HG03378 (cell line): ENCODE results near the gene ULBP2.
A peak's percentile ranks its signal among the peaks of the same experiment; 100 is the strongest.
"Not testable (repeated sequence)": the region's sequence is repeated elsewhere in the genome, so short reads cannot be mapped to it uniquely, and the experiment has no call there.

Experiments used
- ATAC-seq: cut with Tn5 transposase; IDR thresholded peaks from one replicate; pipeline ENCODE4 v1.9.1; 2021; ENCODE audit warnings: mild to moderate bottlenecking, moderate library complexity; ENCODE audit not compliant: unreplicated experiment

The ULBP2 gene

DNA sequence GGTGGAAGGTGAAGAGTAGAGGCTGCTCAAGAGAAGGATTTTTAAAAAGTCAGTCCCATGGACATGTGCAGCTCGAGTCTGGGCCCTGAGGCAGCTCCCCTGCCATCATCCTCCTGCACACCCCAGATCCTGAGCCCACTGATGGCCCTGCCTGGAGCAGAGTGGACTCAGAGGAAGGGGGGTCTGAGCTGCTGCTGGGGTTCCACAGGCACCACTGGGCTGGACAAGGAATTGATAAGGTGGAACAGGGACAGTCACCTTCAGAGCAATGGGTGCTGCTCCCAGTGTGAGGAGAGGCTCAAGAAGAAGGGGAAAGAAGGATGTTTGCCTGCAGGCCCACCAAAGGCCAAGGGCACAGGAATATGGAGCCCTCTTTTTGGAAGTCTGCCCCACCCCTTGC is 6.2 kb downstream of the ULBP2 start:
- ATAC-seq = no peak

DNA sequence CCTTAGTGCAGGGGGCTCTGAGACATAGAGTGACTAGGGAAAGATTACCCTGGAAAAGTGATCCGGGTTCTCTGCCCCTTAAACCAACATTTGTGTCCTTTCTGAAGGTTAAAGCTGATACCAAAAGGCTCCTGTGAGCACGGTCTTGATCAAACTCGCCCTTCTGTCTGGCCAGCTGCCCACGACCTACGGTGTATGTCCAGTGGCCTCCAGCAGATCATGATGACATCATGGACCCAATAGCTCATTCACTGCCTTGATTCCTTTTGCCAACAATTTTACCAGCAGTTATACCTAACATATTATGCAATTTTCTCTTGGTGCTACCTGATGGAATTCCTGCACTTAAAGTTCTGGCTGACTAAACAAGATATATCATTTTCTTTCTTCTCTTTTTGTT is 6.8 kb downstream of the ULBP2 start:
- ATAC-seq = no peak

DNA sequence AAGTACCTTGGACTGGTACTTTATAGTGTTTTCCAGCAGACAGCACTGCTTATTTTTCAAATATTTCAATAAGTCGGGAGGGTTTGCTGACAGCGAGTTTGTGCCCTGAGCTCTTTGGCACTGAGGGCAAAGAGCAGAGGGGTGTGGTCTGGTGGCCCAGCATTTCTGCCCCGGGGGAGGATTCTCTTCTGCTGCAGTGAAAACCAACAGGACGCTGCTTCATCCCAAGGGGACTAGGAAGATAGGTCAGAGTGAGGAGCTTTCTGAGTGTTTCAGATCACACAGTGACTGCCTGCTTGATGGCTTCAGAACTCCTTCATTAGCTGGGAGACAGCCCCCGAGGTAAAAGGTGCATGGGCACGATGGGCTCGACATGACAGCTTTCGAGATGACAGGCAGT is 8.6 kb downstream of the ULBP2 start:
- ATAC-seq = no peak

DNA sequence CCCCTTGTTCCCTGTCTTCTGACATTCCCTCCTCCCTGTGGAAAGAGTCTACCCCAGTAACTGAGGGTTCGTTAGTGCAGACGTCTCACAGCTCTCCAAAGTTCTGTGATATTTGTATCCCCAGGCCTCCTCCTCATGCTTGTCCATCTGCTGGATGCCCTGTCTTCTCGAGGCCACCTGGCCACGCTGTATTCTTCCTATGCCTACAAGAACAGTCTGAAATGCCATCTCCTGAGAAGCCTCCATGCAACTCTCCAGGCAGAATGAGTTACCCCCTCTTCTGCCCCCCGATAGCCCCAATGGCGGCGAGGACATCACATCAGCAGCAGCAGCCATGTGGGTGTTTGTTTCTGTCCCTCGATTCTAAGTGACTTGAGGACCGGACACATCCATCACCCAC is 9.3 kb downstream of the ULBP2 start:
- no peak for ATAC-seq

DNA sequence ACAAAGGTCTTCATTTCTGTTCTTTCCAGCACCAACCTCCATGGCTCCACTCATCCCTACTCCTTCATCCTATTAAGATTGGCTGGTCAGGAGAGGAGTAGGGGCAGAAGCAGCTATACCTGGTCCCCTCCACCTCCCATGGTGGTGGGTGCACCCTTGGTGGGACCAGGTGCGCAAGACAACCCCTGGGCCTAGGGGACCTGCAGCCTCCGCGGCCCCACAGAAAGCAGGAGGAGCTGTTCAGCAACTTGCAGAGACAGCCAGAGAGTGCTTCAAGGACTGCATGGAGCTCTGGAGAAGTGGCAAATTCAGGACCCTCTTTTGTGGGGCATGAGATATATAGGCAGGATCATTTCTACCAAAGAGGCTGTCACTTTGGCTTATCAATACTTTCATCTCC is 9.8 kb downstream of the ULBP2 start:
- no peak for ATAC-seq

DNA sequence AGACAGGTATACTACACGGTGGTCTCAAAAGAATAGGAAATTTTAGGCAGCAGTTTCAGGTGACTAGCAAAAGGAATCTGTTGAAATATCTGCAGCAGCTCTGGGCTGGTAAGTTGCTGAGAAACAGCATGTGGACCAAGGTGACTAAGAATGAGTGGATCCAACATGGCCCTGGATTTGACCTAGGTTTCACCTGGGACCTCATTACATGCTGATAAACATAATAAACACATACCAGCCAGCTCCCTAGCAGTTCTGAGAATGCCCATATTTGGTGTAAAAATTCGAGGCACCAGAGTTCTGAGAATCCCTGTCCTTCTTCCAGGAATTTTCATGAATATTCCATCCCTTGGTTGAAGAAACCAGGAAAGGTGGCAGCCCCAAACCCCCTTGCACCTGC is 11.6 kb downstream of the ULBP2 start:
- not testable (repeated sequence) for ATAC-seq

DNA sequence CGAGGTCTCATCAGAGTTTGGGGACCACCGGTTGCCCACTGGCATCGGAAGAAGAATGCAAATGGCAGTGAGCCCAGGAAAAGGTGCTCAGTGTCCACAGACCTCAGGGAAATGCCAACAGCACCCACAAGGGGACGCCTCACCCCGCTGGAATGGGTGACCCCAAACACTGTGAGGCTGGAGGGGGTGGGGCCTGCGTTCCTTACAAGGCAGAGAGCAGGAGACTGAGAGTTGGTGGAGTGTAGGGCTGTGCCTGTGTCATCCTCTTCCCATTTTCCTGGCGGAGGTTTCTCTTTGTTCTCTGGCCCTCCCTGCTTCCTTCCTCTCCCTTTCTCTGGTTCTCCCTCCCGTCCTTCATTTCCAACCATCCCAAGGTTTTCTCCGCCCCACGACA is 12.1 kb downstream of the ULBP2 start:
- not testable (repeated sequence) for ATAC-seq

DNA sequence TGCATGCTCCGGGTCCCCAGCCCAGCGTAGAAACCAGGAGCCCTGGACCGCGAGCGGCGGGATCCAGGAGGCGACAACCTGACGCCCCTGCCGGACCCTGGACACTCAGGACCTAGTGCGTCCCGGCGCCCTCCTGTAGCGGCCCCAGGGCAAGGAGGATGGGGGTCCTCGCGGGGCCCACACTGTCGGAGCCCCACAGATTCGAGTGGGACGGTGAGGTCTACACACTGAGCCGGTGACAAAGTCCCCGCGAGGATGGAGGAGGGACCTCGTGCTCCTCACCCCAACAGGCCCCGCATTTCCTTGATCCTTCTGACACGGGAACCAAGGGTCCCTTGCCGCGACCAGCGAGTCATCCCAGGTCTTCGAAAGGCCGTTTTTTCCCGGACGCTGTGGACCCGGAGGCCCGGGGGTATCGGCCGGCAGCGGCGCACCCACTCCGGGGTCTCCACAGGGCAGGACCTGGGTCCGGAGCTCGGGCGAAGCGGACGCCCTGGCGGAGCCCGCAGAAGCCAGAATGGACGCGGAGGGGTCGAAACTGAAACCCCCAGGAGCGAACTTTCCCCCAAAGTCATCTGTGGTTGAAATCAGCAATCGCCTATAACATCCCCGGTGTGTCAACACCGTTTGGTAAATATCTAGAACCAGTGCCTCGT is 12.6 kb downstream of the ULBP2 start:
- ATAC-seq = not testable (repeated sequence)

DNA sequence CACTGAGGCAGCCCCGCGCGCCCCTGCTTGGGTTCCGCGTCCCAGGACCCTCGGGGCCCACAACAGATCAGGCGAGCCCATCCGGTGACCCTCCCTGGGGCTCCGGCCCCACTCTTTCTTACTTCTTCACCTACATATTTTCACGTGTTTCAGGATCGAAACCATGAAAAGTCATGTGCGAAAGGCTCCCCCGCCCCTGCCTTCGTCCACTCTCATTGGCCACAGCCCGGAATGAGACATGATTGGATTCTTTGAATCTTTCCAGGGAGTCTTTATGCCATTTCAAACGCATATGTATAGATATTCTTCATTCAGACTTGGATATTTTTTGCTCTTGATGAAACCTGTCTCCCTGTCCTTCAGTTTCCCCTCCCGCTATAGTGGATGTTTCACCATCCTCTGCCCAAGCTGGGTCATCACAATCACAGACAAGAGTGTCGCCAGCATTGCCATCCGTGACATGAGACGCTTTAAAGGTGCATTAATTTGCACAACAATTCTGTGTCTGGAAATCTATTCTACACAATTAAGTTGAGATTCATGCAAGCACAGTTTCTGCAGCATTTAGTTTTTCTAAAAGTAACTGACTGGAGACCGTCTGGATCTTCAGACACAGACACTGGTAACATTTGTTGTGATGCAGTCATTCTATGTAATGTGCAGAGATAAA is 13.3 kb downstream of the ULBP2 start:
- not testable (repeated sequence) for ATAC-seq

DNA sequence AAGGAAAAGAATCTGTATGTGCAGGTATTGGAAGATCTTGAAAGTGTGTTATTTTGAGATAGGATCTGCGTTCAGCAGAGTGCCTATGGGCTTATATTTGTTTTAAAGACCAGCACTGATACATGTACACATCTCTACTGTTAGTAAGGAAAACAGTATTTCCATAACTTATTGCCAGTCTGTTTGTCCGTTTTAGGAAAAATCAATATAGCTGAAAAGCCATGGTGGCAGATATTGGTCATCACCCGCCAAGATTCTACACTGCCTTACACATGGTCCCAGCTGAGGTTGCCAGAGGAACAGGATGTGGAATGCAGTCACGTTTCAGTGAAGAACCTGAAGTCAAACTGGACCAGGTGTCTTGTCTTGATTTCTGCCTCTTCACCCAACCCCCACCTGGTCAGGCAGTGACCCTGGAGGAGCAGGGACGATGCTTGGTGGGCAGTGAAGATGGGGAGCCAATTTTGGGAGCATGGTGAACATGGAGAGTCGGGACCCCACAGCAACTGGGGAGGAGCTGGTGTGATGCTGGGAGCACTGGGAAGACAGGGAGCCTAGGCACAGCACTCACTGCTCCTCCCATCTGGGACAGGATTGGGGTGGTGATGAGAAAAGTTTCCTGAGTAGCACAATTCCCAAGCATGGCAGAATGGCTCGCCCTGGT is 14.0 kb downstream of the ULBP2 start:
- not testable (repeated sequence) for ATAC-seq

DNA sequence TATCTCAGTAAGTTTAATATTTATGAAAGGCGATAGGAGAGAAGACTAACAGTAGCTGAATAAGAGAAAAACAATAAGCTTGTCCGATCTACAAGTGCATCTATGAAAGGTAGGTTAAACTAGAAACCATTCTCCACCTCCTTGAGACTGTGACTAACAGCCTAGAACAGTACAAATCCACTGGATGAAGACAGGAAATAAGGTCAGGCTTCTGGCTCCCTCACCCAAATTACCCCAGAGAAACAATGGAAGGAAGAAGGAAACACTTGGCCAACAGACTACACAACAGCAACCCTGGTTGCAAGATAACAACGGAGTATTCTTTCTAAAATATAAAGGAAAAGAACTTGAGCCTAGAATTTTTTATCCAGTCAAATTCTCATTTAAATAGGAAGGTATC is 16.3 kb downstream of the ULBP2 start:
- ATAC-seq = not testable (repeated sequence)

DNA sequence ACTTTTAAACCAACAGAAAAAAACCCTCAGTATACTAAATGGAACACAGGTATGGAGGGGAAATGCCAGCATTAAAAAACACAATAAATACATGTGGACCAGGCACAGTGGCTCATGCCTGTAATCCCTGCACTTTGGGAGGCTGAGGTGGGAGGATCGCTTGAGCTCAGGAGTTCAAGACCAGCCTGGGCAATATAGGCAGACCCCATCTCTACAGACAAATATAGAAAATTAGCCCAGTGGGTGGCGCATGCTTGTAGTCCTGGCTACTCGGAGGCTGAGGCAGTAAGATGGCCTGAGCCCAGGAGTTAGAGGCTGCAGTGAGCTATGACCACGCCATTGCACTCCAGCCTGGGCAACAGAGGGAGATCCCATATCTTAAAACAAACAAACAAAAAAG is 18.0 kb downstream of the ULBP2 start:
- ATAC-seq = not testable (repeated sequence)

DNA sequence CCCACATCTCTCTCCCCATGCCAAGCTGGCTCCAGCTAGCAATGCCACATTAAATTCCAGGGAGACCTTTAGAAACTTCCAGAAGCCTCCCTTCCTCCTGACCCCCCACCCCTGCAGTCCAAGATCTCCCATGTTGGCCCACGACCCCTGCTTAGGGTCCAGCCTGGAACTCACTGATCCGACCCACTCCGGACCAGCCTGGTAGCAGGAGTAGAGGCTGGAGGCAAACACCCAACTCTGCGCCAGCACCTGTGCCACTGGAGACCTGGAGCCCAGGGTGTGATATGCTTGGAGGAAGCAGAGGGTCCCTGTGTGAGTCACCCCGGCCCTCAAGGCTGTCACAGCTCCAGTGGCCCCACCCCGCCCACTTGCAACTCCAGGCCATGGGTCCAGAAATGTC is 18.7 kb downstream of the ULBP2 start:
- ATAC-seq = no peak

DNA sequence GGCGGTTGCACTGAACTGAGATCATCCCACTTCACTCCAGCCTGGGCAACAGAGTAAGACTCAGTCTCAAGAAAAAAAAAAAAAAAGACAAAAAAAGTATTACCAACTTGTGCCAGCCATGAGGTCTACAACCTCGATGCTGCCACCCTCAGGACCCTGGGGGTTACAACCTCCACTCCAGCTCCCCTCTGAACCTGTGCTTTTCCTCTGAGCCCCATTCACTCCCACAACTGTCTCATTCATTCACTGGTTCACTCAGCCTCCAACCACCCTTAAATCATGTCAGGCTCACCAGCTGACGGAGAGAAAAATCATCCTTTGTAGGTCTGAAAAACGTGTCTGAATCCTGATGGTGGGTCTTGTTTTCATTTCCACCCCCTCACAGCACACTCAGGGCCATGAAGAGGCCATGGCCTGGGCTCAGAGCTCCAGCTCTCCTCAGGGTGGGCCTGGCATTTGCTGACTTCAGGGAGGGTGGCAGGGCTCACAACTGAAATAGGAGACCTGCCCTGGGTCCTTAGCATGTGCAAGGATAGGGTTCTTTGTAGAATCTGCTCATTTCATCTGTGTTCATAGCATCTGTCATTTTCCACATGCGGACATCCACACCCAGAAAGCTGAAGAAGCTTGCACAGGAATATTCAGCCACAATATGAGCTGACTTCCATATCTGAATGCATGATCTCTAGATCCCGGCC is 20.1 kb downstream of the ULBP2 start:
- ATAC-seq = no peak

DNA sequence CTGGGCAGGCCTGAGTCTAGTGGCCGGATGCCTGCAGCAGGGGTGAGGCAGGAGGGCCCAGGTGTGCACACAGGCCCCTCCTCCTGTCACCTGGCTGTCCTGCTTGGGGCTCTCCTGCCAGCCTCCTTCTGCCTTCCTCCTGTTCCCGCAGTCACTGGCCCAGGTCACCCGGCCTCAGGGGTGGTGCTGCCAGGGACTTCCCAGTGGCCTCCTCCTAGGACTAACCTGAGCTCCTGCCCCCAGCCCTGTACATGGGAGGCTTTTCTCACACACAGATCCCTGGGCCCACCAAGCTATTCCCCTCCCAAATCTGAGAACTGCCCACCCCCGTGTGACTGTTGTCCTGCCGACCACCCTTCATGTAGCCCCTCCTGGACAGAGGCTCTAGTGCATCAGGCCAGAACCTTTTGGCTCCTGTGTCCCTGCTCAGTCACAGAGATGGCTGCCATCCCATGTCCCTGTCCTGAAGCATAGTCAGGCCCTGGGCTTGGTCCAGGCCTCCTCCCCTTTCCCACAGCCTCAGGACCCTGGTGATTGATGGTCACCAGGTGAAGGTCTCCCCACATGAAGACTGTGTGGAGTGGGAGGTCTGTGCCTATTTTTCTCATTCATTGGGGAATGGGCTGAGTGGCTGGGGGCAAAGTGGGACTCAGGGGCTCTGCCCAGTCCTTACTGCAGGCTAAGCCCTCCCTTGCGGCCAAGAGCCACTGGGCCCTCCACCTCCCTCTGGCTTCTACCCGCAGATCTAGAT is 20.8 kb downstream of the ULBP2 start:
- no peak for ATAC-seq

DNA sequence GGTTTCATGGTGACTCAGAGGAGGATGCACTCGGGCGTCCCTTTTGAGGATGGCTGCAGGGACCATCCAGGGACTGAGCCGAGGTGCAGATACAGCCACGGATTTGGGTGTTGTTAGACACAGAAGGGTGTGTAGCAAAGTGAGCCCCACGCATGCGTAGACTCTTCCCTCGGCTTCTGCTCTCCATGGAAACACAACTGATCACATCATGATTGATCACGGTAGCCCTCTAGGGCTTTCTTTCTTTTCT is 21.3 kb downstream of the ULBP2 start:
- ATAC-seq = no peak

DNA sequence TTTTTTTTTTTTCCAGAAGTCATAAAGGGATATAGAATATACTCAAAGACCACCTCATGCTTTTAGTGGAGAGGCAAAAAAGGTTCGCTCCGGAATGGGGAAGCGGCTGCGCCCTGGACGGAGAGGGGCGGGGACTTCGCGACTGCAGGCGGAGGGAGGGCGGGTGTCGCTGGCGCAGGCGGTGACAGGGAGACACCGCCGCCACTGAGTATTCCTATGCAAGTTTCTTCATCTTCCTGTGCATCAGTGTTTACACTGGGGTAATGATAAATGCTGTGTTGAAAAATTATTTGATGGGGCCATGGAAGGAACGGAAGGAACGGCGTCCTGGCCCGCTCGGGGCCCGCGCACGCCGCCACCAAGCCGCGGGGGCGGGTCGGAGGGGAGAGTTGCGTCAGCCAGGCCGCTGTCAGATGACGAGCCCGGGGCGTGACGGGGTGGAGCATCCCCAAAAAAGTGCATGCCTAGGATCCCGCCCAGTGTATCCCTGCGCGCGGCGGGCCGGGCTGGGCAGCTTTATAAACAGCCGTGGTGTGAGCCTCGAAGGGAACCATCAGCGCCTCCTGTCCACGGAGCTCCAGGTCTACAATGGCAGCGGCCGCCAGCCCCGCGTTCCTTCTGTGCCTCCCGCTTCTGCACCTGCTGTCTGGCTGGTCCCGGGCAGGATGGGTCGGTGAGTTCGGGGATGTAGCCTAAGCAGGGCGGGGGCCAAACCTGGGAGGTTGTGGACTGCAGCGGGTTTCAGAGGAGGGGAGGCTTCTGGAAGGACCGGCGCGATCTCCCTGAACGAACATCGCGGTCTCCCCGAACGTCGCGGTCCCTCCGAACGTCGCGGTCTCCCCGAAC is 21.9 kb downstream of the ULBP2 start, which contains the start of gene ULBP1:
Gene ULBP1 (plus strand): TSS at position 482 of the 846 bp plus-strand sequence. CDS start 107 bp downstream, at position 589.
- ATAC-seq = peak; percentile 49

DNA sequence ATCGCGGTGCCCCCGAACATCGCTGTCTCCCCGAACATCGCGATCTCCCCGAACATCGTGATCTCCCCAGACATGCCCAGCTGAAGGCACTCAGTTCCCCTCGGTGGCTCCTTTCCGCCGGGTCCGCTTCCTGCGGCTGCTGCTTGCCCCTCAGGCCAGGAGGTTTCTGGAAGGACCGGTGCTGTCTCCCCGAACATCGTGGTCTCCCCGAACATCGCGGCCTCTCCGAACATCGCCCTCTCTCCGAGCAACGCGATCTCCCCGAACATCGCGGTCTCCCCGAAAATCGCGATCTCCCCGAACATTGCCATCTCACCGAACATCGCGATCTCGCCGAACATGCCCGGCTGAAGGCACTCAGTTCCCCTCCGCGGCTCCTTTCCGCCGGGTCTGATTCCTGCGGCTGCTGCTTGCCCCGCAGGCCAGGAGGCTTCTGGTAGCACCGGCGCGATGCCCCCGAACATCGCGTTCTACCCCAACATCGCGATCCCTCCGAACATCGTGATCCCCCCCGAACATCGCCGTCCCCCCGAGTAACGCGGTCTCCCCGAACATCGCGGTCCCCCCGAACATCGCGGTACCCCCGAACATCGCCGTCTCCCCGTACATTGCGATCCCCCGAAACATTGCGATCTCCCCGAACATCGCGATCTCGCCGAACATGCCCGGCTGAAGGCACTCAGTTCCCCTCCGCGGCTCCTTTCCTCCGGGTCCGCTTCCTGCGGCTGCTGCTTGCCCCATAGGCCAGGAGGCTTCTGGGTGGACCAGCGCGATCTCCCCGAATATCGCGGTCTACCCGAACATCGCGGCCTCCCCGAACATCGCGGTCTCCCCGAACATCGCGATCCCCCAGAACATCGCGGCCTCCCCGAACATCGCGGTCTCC is 22.7 kb downstream of the ULBP2 start:
- ATAC-seq = no peak
